Thyroid gland (tissue), 4 donors: ENCODE results near the gene NMT1. TPM values are rescaled to one million over a fixed set of nuclear protein-coding genes. Genes with fewer than 3 reads are reported as not detected.
A peak's percentile ranks its signal among the peaks of the same experiment; 100 is the strongest.

ENCODE experiments used
- DNase-seq, 2 donors: peaks; one replicate each; pipeline ENCODE4 v3.0.0-alpha.2; 2019
- H3K27ac ChIP-seq, 3 donors: fragments of 200-600 bp; sonication (generic); 1 replicate in 2 of 3; 2 replicates in 1 of 3; pipeline ENCODE4 v1.5.1; 2016 to 2019; ENCODE audit warnings: mild to moderate bottlenecking in 1 of 3, moderate library complexity in 1 of 3
- H3K27me3 ChIP-seq: fragments of 200-600 bp; sonication (generic); one replicate; pipeline ENCODE4 v1.5.1; 2019
- H3K36me3 ChIP-seq, 2 donors: fragments of 200-600 bp; sonication (generic); one replicate each; pipeline ENCODE4 v1.5.1; 2016 to 2019
- H3K4me1 ChIP-seq, 2 donors: fragments of 200-600 bp; sonication (generic); one replicate each; pipeline ENCODE4 v1.5.1; 2017 to 2019
- H3K4me3 ChIP-seq, 3 donors: fragments of 200-600 bp; sonication (generic); replicated peaks in 1 of 3; 1 replicate in 2 of 3; 2 replicates in 1 of 3; pipeline ENCODE4 v1.5.1; 2016; ENCODE audit warnings: mild to moderate bottlenecking in 1 of 3
- H3K9me3 ChIP-seq: fragments of 200-600 bp; sonication (generic); one replicate; pipeline ENCODE4 v1.5.1; 2017
- CTCF ChIP-seq, 6 experiments: fragments of 200-600 bp in 3 of 6; fragments of 450-650 bp in 3 of 6; sonication (generic) in 3 of 6; IDR thresholded peaks; one replicate each; pipeline ENCODE4 v1.5.1; 2016 to 2019; ENCODE audit warnings: antibody characterized with exemption in 6 of 6, mild to moderate bottlenecking in 2 of 6, inconsistent platforms in 1 of 6, moderate library complexity in 1 of 6
- POLR2A ChIP-seq, 2 donors: fragments of 450-650 bp; IDR thresholded peaks; one replicate each; pipeline ENCODE4 v1.6.1; 2017; ENCODE audit warnings: antibody characterized with exemption in 2 of 2, mild to moderate bottlenecking in 2 of 2, moderate library complexity in 1 of 2
- WGBS, 2 donors: methylation state at CpG; one replicate each; pipeline ENCODE4 v1.1.5; 2017; 5-methylcytosine and 5-hydroxymethylcytosine counted together
- intact Hi-C: fragments of 100-400 bp; cut with DNase I; formaldehyde crosslinking; loops from one replicate; pipeline ENCODE4 v1.15.1; 2023
- total RNA-seq, 4 donors: library from RNA; depleted of rRNA; stranded (reverse); fragments of >200 nt; gene quantifications; one replicate each; pipeline ENCODE4 v1.2.3, GENCODE V29; 2016

NMT1 gene
- total RNA-seq, 4 donors from 2014 or later = 71.7 to 98.9 (median 85.2) TPM

GRCh38 chr17:45127207-45127547 is 66.1 kb downstream of the NMT1 start:
- DNase-seq = no peak
- 91 to 100% methylated on average over 1 to 8 of the region's 8 CpGs for WGBS, 2 donors
- no peak for TF ChIP-seq POLR2A (IDR thresholded peaks at IDR 0.05)
- Histone ChIP-seq H3K27ac (peak overlapping the region in 1 of 3 donors; percentile 27), H3K27me3 (no peaks in the 10 kb centered on the region), H3K36me3 (no peaks in the 10 kb centered on the region), H3K4me3 (no peak overlapping the region), H3K4me1 (peaks cover 19 to 56% of the 10 kb centered on the region in 2 donors), H3K9me3 (no peaks in the 10 kb centered on the region)
- intact Hi-C loops = no loop called here

- peak overlapping the region in 2 of 3 donors; percentile 27 to 59 for H3K27ac ChIP-seq
- peak in 1 of 2 donors; percentile 56 for DNase-seq
- no peaks in the 10 kb centered on the region for H3K9me3 ChIP-seq
- no peak for TF ChIP-seq POLR2A (IDR thresholded peaks at IDR 0.05)
- intact Hi-C loops = no loop called here
- 47 to 60% methylated on average over 20 of the region's 20 CpGs for WGBS, 2 donors
- H3K4me1 ChIP-seq = peaks cover 19 to 51% of the 10 kb centered on the region in 2 donors
- H3K27me3 ChIP-seq = no peaks in the 10 kb centered on the region
- H3K4me3 ChIP-seq = no peak overlapping the region
- no peaks in the 10 kb centered on the region for H3K36me3 ChIP-seq
Observed at GRCh38 chr17:45127548-45128300, 66.6 kb downstream of the NMT1 start.

- WGBS, 2 donors = 85 to 90% methylated on average over 4 to 5 of the region's 5 CpGs
- Histone ChIP-seq H3K4me3 (no peak overlapping the region), H3K27ac (peak overlapping the region in 2 of 3 donors; percentile 27 to 59), H3K36me3 (no peaks in the 10 kb centered on the region), H3K9me3 (no peaks in the 10 kb centered on the region), H3K27me3 (no peaks in the 10 kb centered on the region), H3K4me1 (peaks cover 19 to 47% of the 10 kb centered on the region in 2 donors)
- no peak for DNase-seq
- TF ChIP-seq POLR2A (IDR thresholded peaks at IDR 0.05) = no peak
- no peak for TF ChIP-seq CTCF (IDR thresholded peaks at IDR 0.05)
- intact Hi-C loops = no loop called here
Observed at GRCh38 chr17:45128331-45128730, 67.2 kb downstream of the NMT1 start.

GRCh38 chr17:45128989-45129388 is 67.9 kb downstream of the NMT1 start:
- no peaks in the 10 kb centered on the region for H3K9me3 ChIP-seq
- WGBS, 2 donors = 92 to 98% methylated on average over 2 of the region's 2 CpGs
- intact Hi-C loops = no loop called here
- H3K27ac ChIP-seq = peak overlapping the region in 2 of 3 donors; percentile 27 to 59
- DNase-seq = no peak
- no peak for TF ChIP-seq CTCF (IDR thresholded peaks at IDR 0.05)
- no peak for TF ChIP-seq POLR2A (IDR thresholded peaks at IDR 0.05)
- H3K4me3 ChIP-seq = no peak overlapping the region
- no peaks in the 10 kb centered on the region for H3K27me3 ChIP-seq
- peaks cover 19 to 41% of the 10 kb centered on the region in 2 donors for H3K4me1 ChIP-seq
- H3K36me3 ChIP-seq = no peaks in the 10 kb centered on the region

- no peak overlapping the region for H3K4me3 ChIP-seq
- TF ChIP-seq POLR2A (IDR thresholded peaks at IDR 0.05) (no peak), CTCF (IDR thresholded peaks at IDR 0.05) (no peak)
- intact Hi-C loops = no loop called here
- peak in 1 of 2 donors; percentile 11 for DNase-seq
- H3K27ac ChIP-seq = no peak overlapping the region
- H3K27me3 ChIP-seq = no peaks in the 10 kb centered on the region
- no peaks in the 10 kb centered on the region for H3K9me3 ChIP-seq
- WGBS, 2 donors = 90 to 96% methylated on average over 9 to 10 of the region's 10 CpGs
- H3K36me3 ChIP-seq = no peaks in the 10 kb centered on the region
- H3K4me1 ChIP-seq = peaks cover 19 to 36% of the 10 kb centered on the region in 2 donors
Observed at GRCh38 chr17:45129426-45129939, 68.4 kb downstream of the NMT1 start.
